Measurements from ENCODE around the gene NABP2.
A peak's percentile ranks its signal among the peaks of the same experiment; 100 is the strongest.

Gene NABP2

DNA sequence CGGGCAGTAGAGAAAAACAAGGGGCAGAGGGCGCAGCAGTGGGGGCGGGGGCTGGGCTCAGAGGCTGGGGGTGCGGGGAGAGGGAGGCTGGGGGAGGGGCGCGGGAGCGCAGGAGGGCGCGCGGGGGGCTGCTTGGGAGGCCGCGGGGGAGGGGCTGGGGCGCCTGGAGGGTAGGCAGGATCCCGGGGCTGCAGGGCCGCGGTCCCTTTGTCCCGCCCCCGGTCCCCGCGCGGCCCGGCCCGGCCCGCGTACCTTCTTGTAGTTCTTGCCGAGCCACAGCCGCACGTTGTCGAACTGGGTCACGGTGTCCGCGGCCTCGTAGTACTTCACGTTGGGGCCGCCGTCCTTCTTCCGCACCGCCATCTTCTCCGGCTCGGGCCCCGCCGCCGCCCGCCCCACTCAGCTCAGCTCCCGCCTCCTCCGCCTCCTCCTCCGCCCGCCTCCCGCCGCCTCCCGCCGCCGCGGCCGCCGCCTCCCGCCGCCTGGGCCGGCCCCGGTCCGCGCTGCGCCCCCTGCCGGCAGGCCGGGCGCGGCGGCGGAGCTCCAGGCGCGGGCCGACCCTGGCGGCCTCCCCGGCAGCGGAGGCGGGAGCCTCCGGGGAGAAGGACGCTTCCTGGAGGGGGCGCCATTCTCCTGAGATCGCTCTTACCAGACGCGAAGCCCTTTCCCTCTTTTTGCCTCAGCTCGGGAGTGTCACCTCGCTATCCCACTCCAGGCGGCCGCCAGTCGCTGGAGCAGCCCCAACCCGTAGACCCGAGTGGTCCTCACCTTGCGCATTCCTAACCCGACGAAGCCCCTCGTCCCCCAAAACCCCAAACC, 34.8 kb upstream of the NABP2 start, which contains the start of gene SMARCC2:
Gene SMARCC2, minus strand, starts transcription at position 385 of the 819 bp plus-strand sequence. Its CDS starts 22 bp downstream, at position 363.
- WGBS (ENCODE audit: extremely low coverage, insufficient coverage, low lambda C conversion rate) = no CpG with 5 or more reads among the region's 93 CpGs
- Histone ChIP-seq H2BK15ac (replicated peaks; ENCODE audit: low read depth) (no peak within 1 kb of the TSS), H3K4me3 (ENCODE audit: low read length) (peak within 1 kb of the TSS; percentile 97), H3K27me3 (ENCODE audit: insufficient read depth, low read length, poor library complexity) (no peaks in the 10 kb centered on the region), H3K9ac (ENCODE audit: low read length) (peak within 1 kb of the TSS; percentile 98), H3K56ac (ENCODE audit: low read length) (peak within 1 kb of the TSS; percentile 97), H2AK5ac (ENCODE audit: low read length) (no peak within 1 kb of the TSS), H3K23ac (ENCODE audit: low read length) (peak within 1 kb of the TSS; percentile 75), H4K5ac (ENCODE audit: low read length) (no peak within 1 kb of the TSS), H3K18ac (ENCODE audit: low read length) (peak within 1 kb of the TSS; percentile 97), H3K36me3 (ENCODE audit: control insufficient read depth, insufficient read depth, low read length) (peaks cover 4% of the 10 kb centered on the region), H3K4me2 (ENCODE audit: low read length) (peak within 1 kb of the TSS; percentile 91), H2BK5ac (ENCODE audit: low read length) (peak within 1 kb of the TSS; percentile 76), H4K8ac (ENCODE audit: low read depth, low read length) (peak within 1 kb of the TSS; percentile 16), H3K27ac (ENCODE audit: low read depth, low read length) (peak within 1 kb of the TSS; percentile 95), H3K79me1 (ENCODE audit: low read length) (peaks cover 8% of the 10 kb centered on the region), H3K4ac (ENCODE audit: low read depth, low read length) (peak within 1 kb of the TSS; percentile 60), H2BK120ac (ENCODE audit: low read depth, low read length) (peak within 1 kb of the TSS; percentile 23), H3K79me2 (ENCODE audit: control insufficient read depth, insufficient read depth, low read length) (peaks cover 26% of the 10 kb centered on the region), H3K4me1 (ENCODE audit: control insufficient read depth, low read depth, low read length) (peaks cover 5% of the 10 kb centered on the region)
- DNase-seq = peak; percentile 95

DNA sequence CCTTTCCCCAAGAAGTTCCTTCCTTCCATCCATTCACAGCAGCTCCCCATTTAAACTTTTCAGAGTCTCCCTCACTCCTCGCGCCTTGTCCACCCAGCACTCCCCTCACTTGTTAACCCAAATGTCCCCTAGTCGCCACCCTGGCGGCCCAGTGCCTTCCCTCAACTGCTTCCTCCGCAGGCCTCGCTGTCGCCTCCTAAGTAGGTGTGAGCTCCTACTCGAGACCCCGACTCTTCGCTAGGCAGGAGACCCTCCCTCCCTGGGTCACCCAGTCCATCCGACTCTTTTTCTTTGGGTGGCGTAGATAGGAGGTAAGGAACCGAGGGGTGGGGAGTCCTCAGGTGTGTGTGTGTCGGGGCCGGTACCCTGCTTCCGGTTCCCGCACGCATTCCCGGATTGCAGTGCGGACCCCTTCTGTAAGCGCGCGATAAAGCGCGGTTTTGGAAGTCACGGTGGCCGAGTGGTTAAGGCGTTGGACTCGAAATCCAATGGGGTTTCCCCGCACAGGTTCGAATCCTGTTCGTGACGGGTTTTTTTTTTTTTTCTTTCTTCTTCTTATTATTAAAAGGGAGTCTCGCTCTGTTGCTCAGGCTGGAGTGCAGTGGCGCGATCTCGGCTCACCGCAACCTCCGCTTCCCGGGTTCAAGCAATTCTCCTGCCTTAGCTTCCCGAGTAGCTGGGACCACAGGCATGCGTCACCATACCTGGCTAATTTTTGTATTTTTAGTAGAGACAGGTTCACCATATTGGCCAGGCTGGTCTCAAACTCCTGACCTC, 34.0 kb upstream of the NABP2 start:
- Histone ChIP-seq H3K27me3 (ENCODE audit: insufficient read depth, low read length, poor library complexity) (no peaks in the 10 kb centered on the region), H2BK120ac (ENCODE audit: low read depth, low read length) (peak overlapping the region; percentile 23), H3K56ac (ENCODE audit: low read length) (peak overlapping the region; percentile 97), H3K9ac (ENCODE audit: low read length) (peak overlapping the region; percentile 98), H3K23ac (ENCODE audit: low read length) (no peak overlapping the region), H3K4ac (ENCODE audit: low read depth, low read length) (peak overlapping the region; percentile 60), H4K8ac (ENCODE audit: low read depth, low read length) (no peak overlapping the region), H3K79me2 (ENCODE audit: control insufficient read depth, insufficient read depth, low read length) (peaks cover 26% of the 10 kb centered on the region), H3K27ac (ENCODE audit: low read depth, low read length) (peak overlapping the region; percentile 85), H3K18ac (ENCODE audit: low read length) (peak overlapping the region; percentile 13), H3K4me3 (ENCODE audit: low read length) (peak overlapping the region; percentile 97), H3K4me2 (ENCODE audit: low read length) (peak overlapping the region; percentile 91), H2AK5ac (ENCODE audit: low read length) (no peak overlapping the region), H3K4me1 (ENCODE audit: control insufficient read depth, low read depth, low read length) (peaks cover 5% of the 10 kb centered on the region), H3K36me3 (ENCODE audit: control insufficient read depth, insufficient read depth, low read length) (no peaks in the 10 kb centered on the region), H2BK15ac (replicated peaks; ENCODE audit: low read depth) (no peak overlapping the region), H4K5ac (ENCODE audit: low read length) (no peak overlapping the region), H2BK5ac (ENCODE audit: low read length) (peak overlapping the region; percentile 76), H3K79me1 (ENCODE audit: low read length) (peaks cover 8% of the 10 kb centered on the region)
- DNase-seq = peak; percentile 95
- no CpG with 5 or more reads among the region's 42 CpGs for WGBS (ENCODE audit: extremely low coverage, insufficient coverage, low lambda C conversion rate)

DNA sequence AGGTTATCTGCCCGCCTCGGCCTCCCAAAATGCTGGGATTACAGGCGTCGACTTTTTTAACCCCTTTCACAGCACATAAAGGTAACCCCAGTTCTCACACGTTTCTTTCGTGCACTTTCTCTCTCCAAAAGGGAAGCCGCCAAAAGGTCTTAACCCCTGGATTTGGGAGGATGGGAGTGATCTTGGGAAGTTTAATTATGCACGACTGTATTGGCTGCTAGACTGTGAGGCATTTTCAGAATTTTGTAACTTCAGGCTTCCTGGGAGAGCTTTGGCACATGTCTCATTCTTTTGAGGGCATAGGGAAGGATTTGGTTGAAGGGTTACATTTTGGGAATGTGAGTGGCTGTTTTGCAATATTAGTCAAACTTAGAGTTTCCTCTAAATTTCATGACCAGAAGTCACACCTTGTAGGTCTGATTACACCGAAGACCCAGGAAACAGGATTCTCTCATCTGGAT, 33.4 kb upstream of the NABP2 start:
- Histone ChIP-seq H3K4me3 (ENCODE audit: low read length) (no peak overlapping the region), H2BK5ac (ENCODE audit: low read length) (no peak overlapping the region), H3K4me2 (ENCODE audit: low read length) (peak overlapping the region; percentile 34), H3K9ac (ENCODE audit: low read length) (peak overlapping the region; percentile 61), H3K79me1 (ENCODE audit: low read length) (peaks cover 8% of the 10 kb centered on the region), H3K4ac (ENCODE audit: low read depth, low read length) (no peak overlapping the region), H3K18ac (ENCODE audit: low read length) (peak overlapping the region; percentile 9), H3K56ac (ENCODE audit: low read length) (peak overlapping the region; percentile 15), H3K4me1 (ENCODE audit: control insufficient read depth, low read depth, low read length) (peaks cover 5% of the 10 kb centered on the region), H4K5ac (ENCODE audit: low read length) (no peak overlapping the region), H3K27me3 (ENCODE audit: insufficient read depth, low read length, poor library complexity) (no peaks in the 10 kb centered on the region), H3K79me2 (ENCODE audit: control insufficient read depth, insufficient read depth, low read length) (peaks cover 26% of the 10 kb centered on the region), H3K36me3 (ENCODE audit: control insufficient read depth, insufficient read depth, low read length) (no peaks in the 10 kb centered on the region), H3K23ac (ENCODE audit: low read length) (no peak overlapping the region), H2BK15ac (replicated peaks; ENCODE audit: low read depth) (no peak overlapping the region), H4K8ac (ENCODE audit: low read depth, low read length) (no peak overlapping the region), H2BK120ac (ENCODE audit: low read depth, low read length) (no peak overlapping the region), H2AK5ac (ENCODE audit: low read length) (no peak overlapping the region), H3K27ac (ENCODE audit: low read depth, low read length) (no peak overlapping the region)
- no CpG with 5 or more reads among the region's 9 CpGs for WGBS (ENCODE audit: extremely low coverage, insufficient coverage, low lambda C conversion rate)
- peak; percentile 54 for DNase-seq

DNA sequence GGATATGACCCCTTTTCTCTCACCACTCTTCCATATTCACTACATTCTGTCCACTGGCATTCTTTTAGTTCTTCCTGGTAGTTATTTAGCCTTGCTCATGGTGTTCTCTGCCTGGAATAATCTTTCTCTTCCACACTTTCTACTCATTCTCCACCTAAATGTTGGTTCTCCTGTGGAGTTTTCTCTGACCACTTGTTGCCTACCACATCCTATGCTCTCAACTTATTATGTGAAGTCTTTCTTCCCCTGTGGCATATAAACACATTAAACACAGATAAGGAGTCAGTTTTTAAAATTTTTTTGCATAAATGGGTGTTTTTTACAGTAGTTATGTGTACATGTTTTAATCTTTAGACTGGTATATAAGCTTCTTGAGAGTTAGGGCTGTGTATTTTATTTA, 31.6 kb upstream of the NABP2 start:
- Histone ChIP-seq H2BK15ac (replicated peaks; ENCODE audit: low read depth) (no peak overlapping the region), H3K36me3 (ENCODE audit: control insufficient read depth, insufficient read depth, low read length) (no peaks in the 10 kb centered on the region), H3K18ac (ENCODE audit: low read length) (no peak overlapping the region), H3K27me3 (ENCODE audit: insufficient read depth, low read length, poor library complexity) (no peaks in the 10 kb centered on the region), H3K56ac (ENCODE audit: low read length) (no peak overlapping the region), H2AK5ac (ENCODE audit: low read length) (no peak overlapping the region), H3K23ac (ENCODE audit: low read length) (no peak overlapping the region), H3K27ac (ENCODE audit: low read depth, low read length) (no peak overlapping the region), H3K79me2 (ENCODE audit: control insufficient read depth, insufficient read depth, low read length) (peaks cover 13% of the 10 kb centered on the region), H3K79me1 (ENCODE audit: low read length) (peaks cover 3% of the 10 kb centered on the region), H3K4me2 (ENCODE audit: low read length) (no peak overlapping the region), H3K9ac (ENCODE audit: low read length) (no peak overlapping the region), H2BK5ac (ENCODE audit: low read length) (no peak overlapping the region), H4K5ac (ENCODE audit: low read length) (no peak overlapping the region), H2BK120ac (ENCODE audit: low read depth, low read length) (no peak overlapping the region), H3K4ac (ENCODE audit: low read depth, low read length) (no peak overlapping the region), H4K8ac (ENCODE audit: low read depth, low read length) (no peak overlapping the region), H3K4me3 (ENCODE audit: low read length) (no peak overlapping the region), H3K4me1 (ENCODE audit: control insufficient read depth, low read depth, low read length) (peaks cover 3% of the 10 kb centered on the region)
- DNase-seq = no peak

DNA sequence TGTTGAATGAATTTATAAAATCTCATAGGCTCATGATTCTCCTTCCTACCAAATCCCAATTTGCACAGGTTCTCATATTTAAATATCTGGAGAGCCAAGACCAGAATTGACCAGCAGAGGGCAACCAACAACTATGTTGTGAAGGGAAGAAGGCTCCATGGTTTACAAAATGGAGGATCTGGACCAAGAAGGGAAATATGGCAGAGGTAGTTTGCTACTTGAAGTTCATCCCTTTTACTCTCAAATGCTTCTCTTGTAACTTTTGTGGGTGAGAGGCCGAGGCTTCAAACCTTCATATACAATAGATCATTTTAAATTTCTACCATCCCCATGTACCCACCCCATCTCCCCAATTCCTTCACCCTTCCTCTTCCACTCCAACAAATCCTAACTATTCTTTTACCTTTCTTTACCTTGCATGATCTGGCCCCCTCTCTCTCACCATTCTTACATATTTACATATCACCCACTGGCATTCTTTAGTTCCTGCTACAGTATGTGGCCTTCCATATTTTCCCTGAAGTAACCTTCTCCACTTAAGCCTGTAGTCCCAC, 31.0 kb upstream of the NABP2 start:
- Histone ChIP-seq H3K27me3 (ENCODE audit: insufficient read depth, low read length, poor library complexity) (no peaks in the 10 kb centered on the region), H4K8ac (ENCODE audit: low read depth, low read length) (no peak overlapping the region), H3K9ac (ENCODE audit: low read length) (no peak overlapping the region), H3K4ac (ENCODE audit: low read depth, low read length) (no peak overlapping the region), H2AK5ac (ENCODE audit: low read length) (no peak overlapping the region), H3K4me2 (ENCODE audit: low read length) (no peak overlapping the region), H4K5ac (ENCODE audit: low read length) (peak overlapping the region; percentile 60), H3K27ac (ENCODE audit: low read depth, low read length) (no peak overlapping the region), H2BK120ac (ENCODE audit: low read depth, low read length) (no peak overlapping the region), H3K23ac (ENCODE audit: low read length) (no peak overlapping the region), H2BK15ac (replicated peaks; ENCODE audit: low read depth) (no peak overlapping the region), H3K79me1 (ENCODE audit: low read length) (no peaks in the 10 kb centered on the region), H2BK5ac (ENCODE audit: low read length) (no peak overlapping the region), H3K18ac (ENCODE audit: low read length) (no peak overlapping the region), H3K4me1 (ENCODE audit: control insufficient read depth, low read depth, low read length) (no peaks in the 10 kb centered on the region), H3K56ac (ENCODE audit: low read length) (peak overlapping the region; percentile 53), H3K4me3 (ENCODE audit: low read length) (no peak overlapping the region), H3K79me2 (ENCODE audit: control insufficient read depth, insufficient read depth, low read length) (peaks cover 8% of the 10 kb centered on the region), H3K36me3 (ENCODE audit: control insufficient read depth, insufficient read depth, low read length) (no peaks in the 10 kb centered on the region)
- DNase-seq = peak; percentile 88
- whole genome bisulfite sequencing (ENCODE audit: extremely low coverage, insufficient coverage, low lambda C conversion rate) = no CpG with 5 or more reads among the region's 1 CpG

Data from mesendoderm (in vitro differentiated cells).